Right lobe of liver (tissue), 6 donors: ENCODE results near the gene SDF4. TPM values are rescaled to one million over a fixed set of nuclear protein-coding genes. Genes with fewer than 3 reads are reported as not detected.

ENCODE experiments used
- ATAC-seq, 4 donors: fragments of 200-7000 bp; cut with Tn5 transposase; one replicate each; pipeline ENCODE4 v1.9.1; 2020; ENCODE audit warnings: mild to moderate bottlenecking in 4 of 4, moderate library complexity in 4 of 4
- DNase-seq, 3 donors: peaks; one replicate each; pipeline ENCODE4 v3.0.0-alpha.2; 2020
- H3K27ac ChIP-seq, 3 donors: fragments of 200-600 bp; one replicate each; pipeline ENCODE4 v1.8.0; 2022
- H3K27me3 ChIP-seq, 2 donors: fragments of 200-600 bp; one replicate each; pipeline ENCODE4 v1.8.0; 2022
- H3K36me3 ChIP-seq, 4 donors: fragments of 200-600 bp; sonication (generic) in 1 of 4; one replicate each; pipeline versions ENCODE4 v1.5.1 to v1.8.0; 2017 to 2022; ENCODE audit warnings: control low read depth in 1 of 4
- H3K4me1 ChIP-seq, 4 donors: fragments of 200-600 bp; sonication (generic) in 1 of 4; one replicate each; pipeline versions ENCODE4 v1.5.1 to v1.8.0; 2017 to 2022; ENCODE audit warnings: control low read depth in 1 of 4
- H3K4me3 ChIP-seq, 3 donors: fragments of 200-600 bp; one replicate each; pipeline ENCODE4 v1.8.0; 2022
- H3K9me3 ChIP-seq, 4 donors: fragments of 200-600 bp; sonication (generic) in 1 of 4; one replicate each; pipeline versions ENCODE4 v1.5.1 to v1.8.0; 2017 to 2022; ENCODE audit warnings: control low read depth in 1 of 4
- CTCF ChIP-seq, 4 donors: fragments of 200-600 bp in 3 of 4; fragments of 450-650 bp in 1 of 4; IDR thresholded peaks; one replicate each; pipeline versions ENCODE4 v1.5.1 to v1.8.0; 2016 to 2022; ENCODE audit warnings: antibody characterized with exemption in 4 of 4, mild to moderate bottlenecking in 2 of 4
- POLR2A ChIP-seq: fragments of 450-650 bp; IDR thresholded peaks from one replicate; pipeline ENCODE4 v1.6.1; 2017; ENCODE audit warnings: antibody characterized with exemption, mild to moderate bottlenecking
- WGBS: methylation state at CpG from one replicate; pipeline ENCODE4 v1.1.6; 2018; ENCODE audit warnings: low coverage, low lambda C conversion rate; ENCODE audit not compliant: insufficient coverage; ENCODE audit errors: missing lambda C conversion rate; 5-methylcytosine and 5-hydroxymethylcytosine counted together
- intact Hi-C, 2 donors: fragments of 100-400 bp; cut with DNase I; formaldehyde crosslinking; loops; one replicate each; pipeline versions ENCODE4 v1.11.2 to v1.14.1; 2022
- total RNA-seq, 6 experiments: library from RNA; depleted of rRNA in 2 of 6; stranded (reverse); fragments of >200 nt in 2 of 6; fragmentation: NEBNext Ultra II Directional in 3 of 6; extraction: Animal tissue kit (Norgen Biotek cat#: 25700) in 3 of 6; gene quantifications; one replicate each; pipeline versions ENCODE4 v1.1.0 to v1.2.4, GENCODE V29; 2016 to 2023
- donor health status: DM: no; HTN: yes; CAD: no.
- donor health status: DM: no; HTN: no; CAD: no.
- donor health status: DM: no; HTN: no; CAD: no.
- donor health status: DM: no; HTN: yes; CAD: no.
- donor health status: DM: no; HTN: yes; CAD: no.

The SDF4 gene
- total RNA-seq, 6 experiments from 2014 or later = 112 to 148 (median 142) TPM

DNA sequence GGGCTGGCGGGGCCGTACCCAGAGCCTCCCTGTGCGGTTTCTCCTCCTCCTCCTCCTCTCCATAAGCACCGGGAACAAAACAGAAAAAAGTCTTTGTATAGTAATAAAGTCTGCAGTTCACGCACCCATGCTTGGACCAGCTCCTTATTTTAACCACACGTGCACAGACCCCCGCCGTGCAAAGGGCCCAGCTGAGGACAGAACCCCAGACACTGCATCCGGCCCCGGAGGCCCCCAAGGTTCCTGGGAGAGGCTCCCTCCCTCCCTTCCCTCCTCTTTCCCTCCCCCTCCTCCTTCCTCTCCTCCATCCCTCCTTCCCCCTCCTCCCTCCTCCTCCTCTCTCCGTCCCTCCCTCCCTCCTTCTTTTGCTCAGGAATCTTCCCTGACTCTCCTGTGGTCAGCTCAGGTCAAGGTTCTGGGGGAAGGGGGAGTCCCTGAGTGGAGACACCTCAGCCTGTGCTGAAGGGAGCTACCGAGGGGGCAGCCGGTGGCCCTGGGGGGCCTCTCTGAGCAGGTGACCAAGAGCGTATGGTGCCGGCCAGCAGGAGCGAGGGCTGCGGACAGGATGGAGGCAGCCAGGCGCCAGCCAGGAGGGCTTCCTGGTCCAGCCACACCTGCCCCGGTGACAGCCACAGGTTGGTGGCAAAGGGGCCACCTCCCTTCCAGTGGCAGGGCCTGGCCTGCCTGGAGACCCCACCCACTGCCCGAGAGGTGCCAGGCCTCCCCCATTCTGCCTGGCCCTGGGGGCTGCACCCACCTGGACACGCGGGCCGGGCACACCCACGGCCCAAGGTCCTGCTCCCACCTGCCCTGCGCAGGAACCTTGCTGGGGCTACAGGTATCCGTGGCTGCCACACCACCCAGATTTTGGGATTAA, 61.3 kb downstream of the SDF4 start:
- Histone ChIP-seq H3K27ac (no peak overlapping the region), H3K4me1 (no peaks in the 10 kb centered on the region), H3K9me3 (no peaks in the 10 kb centered on the region), H3K36me3 (no peaks in the 10 kb centered on the region), H3K27me3 (peaks cover 0 to 9% of the 10 kb centered on the region in 2 donors), H3K4me3 (no peak overlapping the region)
- ATAC-seq = no peak
- no peak for TF ChIP-seq POLR2A
- no peak for TF ChIP-seq CTCF (IDR thresholded peaks at IDR 0.05)
- 40% methylated on average over 6 of the region's 26 CpGs for WGBS
- intact Hi-C loops = no loop called here
- peak in 1 of 3 donors; percentile 51 for DNase-seq

GRCh38 chr1:1169429-1170214, 62.2 kb downstream of the SDF4 start:
- TF ChIP-seq CTCF (IDR thresholded peaks at IDR 0.05) (no peak), POLR2A (no peak)
- no CpG with 5 or more reads among the region's 32 CpGs for WGBS
- H3K9me3 ChIP-seq = no peaks in the 10 kb centered on the region
- H3K4me1 ChIP-seq = no peaks in the 10 kb centered on the region
- no peaks in the 10 kb centered on the region for H3K36me3 ChIP-seq
- no peak overlapping the region for H3K4me3 ChIP-seq
- peaks cover 0 to 9% of the 10 kb centered on the region in 2 donors for H3K27me3 ChIP-seq
- no peak overlapping the region for H3K27ac ChIP-seq
- DNase-seq = peak in 2 of 3 donors; percentile 17 to 53
- ATAC-seq = no peak
- intact Hi-C loops = no loop called here

GRCh38 chr1:1168451-1169411, 63.1 kb downstream of the SDF4 start:
- Histone ChIP-seq H3K4me3 (no peak overlapping the region), H3K4me1 (no peaks in the 10 kb centered on the region), H3K36me3 (no peaks in the 10 kb centered on the region), H3K27me3 (peaks cover 0 to 9% of the 10 kb centered on the region in 2 donors), H3K27ac (no peak overlapping the region), H3K9me3 (no peaks in the 10 kb centered on the region)
- intact Hi-C loops = no loop called here
- WGBS = no CpG with 5 or more reads among the region's 37 CpGs
- no peak for TF ChIP-seq POLR2A
- no peak for TF ChIP-seq CTCF (IDR thresholded peaks at IDR 0.05)
- ATAC-seq (no peak), DNase-seq (peak in 1 of 3 donors; percentile 51)

DNA sequence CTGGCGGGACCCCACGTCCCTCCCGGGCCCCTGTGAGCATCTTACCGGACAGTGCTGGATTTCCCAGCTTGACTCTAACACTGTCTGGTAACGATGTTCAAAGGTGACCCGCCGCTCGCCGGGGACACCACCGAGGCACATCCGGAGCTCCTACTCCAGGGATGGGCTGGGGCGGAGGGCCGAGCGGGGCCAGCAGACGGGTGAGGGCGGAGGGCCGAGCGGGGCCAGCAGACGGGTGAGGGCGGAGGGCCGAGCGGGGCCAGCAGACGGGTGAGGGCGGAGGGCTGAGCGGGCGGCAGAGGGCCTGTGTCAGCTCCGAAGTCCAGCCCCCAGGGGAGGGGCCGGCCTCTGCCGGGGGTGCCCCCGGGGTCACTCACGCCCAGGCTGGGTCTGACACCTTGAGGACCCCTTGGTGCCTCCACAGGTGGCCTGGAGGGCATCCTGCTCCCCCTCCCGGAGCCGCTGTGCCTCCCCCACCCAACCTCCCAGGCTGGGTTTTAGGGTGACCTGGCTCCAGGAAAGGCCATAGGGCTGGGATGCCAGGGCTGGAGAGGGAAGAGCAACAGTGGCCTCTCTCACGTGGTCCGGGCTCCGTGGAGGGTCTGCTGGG, 63.9 kb downstream of the SDF4 start:
- no peak overlapping the region for H3K4me3 ChIP-seq

More for the DNA sequence above, 63.9 kb downstream of the SDF4 start:
- intact Hi-C loops = no loop called here
- H3K27ac ChIP-seq = no peak overlapping the region
- no peaks in the 10 kb centered on the region for H3K4me1 ChIP-seq
- peaks cover 0 to 5% of the 10 kb centered on the region in 2 donors for H3K27me3 ChIP-seq
- H3K36me3 ChIP-seq = no peaks in the 10 kb centered on the region
- WGBS = 42% methylated on average over 6 of the region's 36 CpGs
- DNase-seq (no peak), ATAC-seq (no peak)
- no peaks in the 10 kb centered on the region for H3K9me3 ChIP-seq
- TF ChIP-seq POLR2A (no peak), CTCF (IDR thresholded peaks at IDR 0.05) (no peak)
